Mesenchymal stem cell (in vitro differentiated cells and primary cell): ENCODE results near the gene ETV6.

Experiments used
- DNase-seq: peaks from one replicate; pipeline ENCODE4 v3.0.0-alpha.2; 2013
- H2AFZ ChIP-seq: one replicate; pipeline ENCODE4 v1.6.1; 2013; ENCODE audit warnings: low read depth, mild to moderate bottlenecking, control low read depth, inconsistent platforms, low read length, moderate library complexity
- H2AK5ac ChIP-seq: 2 replicates; pipeline ENCODE4 v1.6.1; 2013; ENCODE audit warnings: low read length, moderate library complexity, mild to moderate bottlenecking, inconsistent platforms; ENCODE audit not compliant: severe bottlenecking
- H2BK120ac ChIP-seq: one replicate; pipeline ENCODE4 v1.6.1; 2013; ENCODE audit warnings: low read depth, mild to moderate bottlenecking, inconsistent platforms, low read length, moderate library complexity
- H2BK12ac ChIP-seq, 2 experiments: one replicate each; pipeline ENCODE4 v1.6.1; 2013; ENCODE audit warnings: inconsistent platforms in 2 of 2, low read length in 2 of 2, mild to moderate bottlenecking in 2 of 2, moderate library complexity in 2 of 2, control low read depth in 1 of 2
- H2BK15ac ChIP-seq: one replicate; pipeline ENCODE4 v1.6.1; 2013; ENCODE audit warnings: mild to moderate bottlenecking, low read depth, inconsistent platforms; ENCODE audit not compliant: poor library complexity, severe bottlenecking
- H2BK5ac ChIP-seq: 2 replicates; pipeline ENCODE4 v1.6.1; 2013; ENCODE audit warnings: low read depth, mild to moderate bottlenecking, low read length, control low read depth, inconsistent platforms; ENCODE audit not compliant: poor library complexity, severe bottlenecking
- H3K14ac ChIP-seq, 2 experiments: one replicate each; pipeline ENCODE4 v1.6.1; 2013; ENCODE audit warnings: inconsistent platforms in 2 of 2, low read length in 2 of 2, control low read depth in 1 of 2, mild to moderate bottlenecking in 1 of 2, moderate library complexity in 1 of 2
- H3K18ac ChIP-seq, 2 experiments: one replicate each; pipeline ENCODE4 v1.6.1; 2013; ENCODE audit warnings: inconsistent platforms in 2 of 2, low read length in 2 of 2, control low read depth in 1 of 2, low read depth in 1 of 2, mild to moderate bottlenecking in 1 of 2
- H3K23ac ChIP-seq, 2 experiments: one replicate each; pipeline ENCODE4 v1.6.1; 2013; ENCODE audit warnings: inconsistent platforms in 2 of 2, low read length in 2 of 2, mild to moderate bottlenecking in 2 of 2, moderate library complexity in 2 of 2, control low read depth in 1 of 2
- H3K27ac ChIP-seq: 2 replicates; pipeline ENCODE4 v1.5.1; 2013; ENCODE audit warnings: mild to moderate bottlenecking, moderate library complexity, low read length, control low read depth, inconsistent platforms; ENCODE audit not compliant: poor library complexity, severe bottlenecking
- H3K27me3 ChIP-seq, 2 experiments: 2 replicates each; pipeline versions ENCODE4 v1.6.1 to v1.7.0; 2013; ENCODE audit warnings: low read length in 2 of 2, mild to moderate bottlenecking in 2 of 2, moderate library complexity in 2 of 2, control low read depth in 1 of 2, inconsistent platforms in 1 of 2; ENCODE audit not compliant: control insufficient read depth in 1 of 2, insufficient read depth in 1 of 2
- H3K36me3 ChIP-seq, 2 experiments: 2 replicates each; pipeline versions ENCODE4 v1.6.1 to v1.7.0; 2013; ENCODE audit warnings: low read length in 2 of 2, control low read depth in 1 of 2, inconsistent platforms in 1 of 2, low read depth in 1 of 2, mild to moderate bottlenecking in 1 of 2; ENCODE audit not compliant: insufficient read depth in 2 of 2, control insufficient read depth in 1 of 2
- H3K4ac ChIP-seq, 2 experiments: one replicate each; pipeline ENCODE4 v1.6.1; 2013; ENCODE audit warnings: inconsistent platforms in 2 of 2, low read length in 2 of 2, mild to moderate bottlenecking in 2 of 2, moderate library complexity in 2 of 2, control low read depth in 1 of 2, low read depth in 1 of 2
- H3K4me1 ChIP-seq: 2 replicates; pipeline ENCODE4 v1.6.1; 2013; ENCODE audit warnings: low read depth, low read length, control low read depth; ENCODE audit not compliant: control insufficient read depth, insufficient read depth
- H3K4me2 ChIP-seq: 2 replicates; pipeline ENCODE4 v1.6.1; 2013; ENCODE audit warnings: low read length, mild to moderate bottlenecking, inconsistent platforms; ENCODE audit not compliant: poor library complexity, severe bottlenecking
- H3K4me3 ChIP-seq, 2 experiments: 2 replicates each; pipeline versions ENCODE4 v1.5.1 to v1.7.0; 2013; ENCODE audit warnings: low read length in 2 of 2, mild to moderate bottlenecking in 2 of 2, control low read depth in 1 of 2, low read depth in 1 of 2; ENCODE audit not compliant: insufficient read depth in 1 of 2
- H3K79me1 ChIP-seq: replicated peaks from 2 replicates; pipeline ENCODE4 v1.6.1; 2013; ENCODE audit warnings: mild to moderate bottlenecking, control low read depth, low read length, inconsistent platforms; ENCODE audit not compliant: poor library complexity, severe bottlenecking
- H3K9ac ChIP-seq: 2 replicates; pipeline ENCODE4 v1.7.0; 2013; ENCODE audit warnings: mild to moderate bottlenecking, low read length, moderate library complexity
- H3K9me3 ChIP-seq: 2 replicates; pipeline ENCODE4 v1.7.0; 2013; ENCODE audit warnings: mild to moderate bottlenecking, low read length; ENCODE audit not compliant: control insufficient read depth
- H4K8ac ChIP-seq: one replicate; pipeline ENCODE4 v1.6.1; 2013; ENCODE audit warnings: inconsistent platforms, mild to moderate bottlenecking, low read length, moderate library complexity
- H4K91ac ChIP-seq: one replicate; pipeline ENCODE4 v1.6.1; 2013; ENCODE audit warnings: mild to moderate bottlenecking, low read length, inconsistent platforms
- WGBS: methylation state at CpG from one replicate; pipeline ENCODE4 v1.1.7; 2013; ENCODE audit warnings: mixed read lengths; 5-methylcytosine and 5-hydroxymethylcytosine counted together

The ETV6 gene

GRCh38 chr12:11801643-11802042 lies 152.2 kb downstream of the ETV6 start:
- WGBS: 85% methylated on average over 5 of the region's 5 CpGs
- H3K18ac ChIP-seq: no peak overlapping the region
- no peak overlapping the region for H3K4me2 ChIP-seq

DNA sequence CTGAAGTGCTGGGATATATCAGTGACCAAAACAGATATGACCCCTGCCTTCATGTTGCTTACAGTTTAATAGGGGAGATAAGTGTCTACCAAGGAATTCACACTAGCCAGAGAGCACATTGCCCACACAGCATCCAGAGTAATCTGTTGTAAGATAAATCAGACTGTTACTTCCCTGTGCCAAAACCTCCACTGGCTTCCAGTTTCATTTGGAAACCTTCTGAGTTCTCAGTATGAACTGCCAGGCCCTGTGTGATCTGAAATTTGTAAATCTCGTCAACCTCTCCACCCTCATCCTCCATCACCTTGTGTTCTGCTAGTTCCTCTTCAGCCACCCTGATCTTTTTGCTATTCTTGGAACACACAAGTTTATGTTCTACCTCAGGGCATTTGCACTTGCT lies 154.7 kb downstream of the ETV6 start:
- Histone ChIP-seq H3K27me3 (no peaks in the 10 kb centered on the region), H3K4me3 (no peak overlapping the region), H3K4ac (no peak overlapping the region), H3K23ac (no peak overlapping the region), H3K18ac (no peak overlapping the region), H2AFZ (no peak overlapping the region), H3K4me2 (no peak overlapping the region), H3K27ac (no peak overlapping the region), H4K91ac (no peak overlapping the region), H2BK12ac (no peak overlapping the region), H2BK120ac (no peak overlapping the region), H3K36me3 (peaks cover 0 to 3% of the 10 kb centered on the region in 2 experiments), H3K9me3 (no peaks in the 10 kb centered on the region), H3K79me1 (peaks cover 34% of the 10 kb centered on the region), H3K9ac (no peak overlapping the region), H2AK5ac (no peak overlapping the region), H4K8ac (no peak overlapping the region), H3K4me1 (peaks cover 7% of the 10 kb centered on the region), H2BK5ac (no peak overlapping the region), H3K14ac (no peak overlapping the region), H2BK15ac (no peak overlapping the region)
- no peak for DNase-seq
- 96% methylated on average over 1 of the region's 1 CpG for WGBS

More at GRCh38 chr12:11801643-11802042, 152.2 kb downstream of the ETV6 start:
- Histone ChIP-seq H3K23ac (no peak overlapping the region), H3K9ac (no peak overlapping the region), H4K91ac (no peak overlapping the region), H2BK120ac (no peak overlapping the region), H3K27me3 (no peaks in the 10 kb centered on the region), H2BK12ac (no peak overlapping the region), H3K4me1 (peaks cover 16% of the 10 kb centered on the region), H3K4ac (no peak overlapping the region), H3K9me3 (no peaks in the 10 kb centered on the region), H3K36me3 (peaks cover 0 to 3% of the 10 kb centered on the region in 2 experiments), H3K79me1 (peaks cover 39% of the 10 kb centered on the region), H3K14ac (no peak overlapping the region), H2AFZ (no peak overlapping the region), H2BK5ac (no peak overlapping the region), H4K8ac (no peak overlapping the region), H3K4me3 (no peak overlapping the region), H2AK5ac (peak overlapping the region; percentile 71), H3K27ac (peak overlapping the region; percentile 58), H2BK15ac (peak overlapping the region; percentile 54)
- DNase-seq: no peak

- 88% methylated on average over 2 of the region's 3 CpGs for WGBS
- no peak overlapping the region for H3K18ac ChIP-seq
- no peak overlapping the region for H3K9ac ChIP-seq
These were observed 155.6 kb downstream of the ETV6 start for GRCh38 chr12:11805043-11805442.

GRCh38 chr12:11805680-11806079 lies 156.2 kb downstream of the ETV6 start:
- no peak overlapping the region for H3K18ac ChIP-seq
- no peak overlapping the region for H3K14ac ChIP-seq
- H2BK15ac ChIP-seq: no peak overlapping the region
- no peak overlapping the region for H3K27ac ChIP-seq
- H3K9me3 ChIP-seq: no peaks in the 10 kb centered on the region
- no peak overlapping the region for H2BK5ac ChIP-seq
- no peak for DNase-seq
- H3K36me3 ChIP-seq: peaks cover 0 to 3% of the 10 kb centered on the region in 2 experiments
- H2AFZ ChIP-seq: no peak overlapping the region
- no peak overlapping the region for H3K9ac ChIP-seq
- no peak overlapping the region for H4K8ac ChIP-seq
- H3K4me3 ChIP-seq: no peak overlapping the region
- no peak overlapping the region for H3K4ac ChIP-seq
- 89% methylated on average over 3 of the region's 3 CpGs for WGBS
- H3K79me1 ChIP-seq: peaks cover 30% of the 10 kb centered on the region
- H3K4me1 ChIP-seq: peaks cover 5% of the 10 kb centered on the region
- no peak overlapping the region for H3K23ac ChIP-seq
- no peaks in the 10 kb centered on the region for H3K27me3 ChIP-seq
- H2BK120ac ChIP-seq: no peak overlapping the region
- no peak overlapping the region for H4K91ac ChIP-seq
- no peak overlapping the region for H2BK12ac ChIP-seq
- H3K4me2 ChIP-seq: no peak overlapping the region
- no peak overlapping the region for H2AK5ac ChIP-seq

More at GRCh38 chr12:11805043-11805442, 155.6 kb downstream of the ETV6 start:
- Histone ChIP-seq H2BK120ac (no peak overlapping the region), H4K91ac (no peak overlapping the region), H2BK12ac (no peak overlapping the region), H3K4me1 (peaks cover 5% of the 10 kb centered on the region), H2AFZ (no peak overlapping the region), H2AK5ac (no peak overlapping the region), H3K23ac (no peak overlapping the region), H2BK15ac (no peak overlapping the region), H3K4ac (no peak overlapping the region), H3K4me2 (no peak overlapping the region), H3K14ac (no peak overlapping the region), H2BK5ac (no peak overlapping the region), H3K36me3 (peaks cover 0 to 3% of the 10 kb centered on the region in 2 experiments), H4K8ac (no peak overlapping the region), H3K79me1 (peaks cover 30% of the 10 kb centered on the region), H3K9me3 (no peaks in the 10 kb centered on the region), H3K27ac (no peak overlapping the region), H3K27me3 (no peaks in the 10 kb centered on the region), H3K4me3 (no peak overlapping the region)
- no peak for DNase-seq
